GM12878 (cell line): ENCODE data around the gene DUSP22. TPM values are rescaled to one million over a fixed set of nuclear protein-coding genes. Genes with fewer than 3 reads are reported as not detected.

Experiments used
- ATAC-seq: fragments of 200-7000 bp; cut with Tn5 transposase; 3 replicates; pipeline ENCODE4 v1.9.1; 2020; ENCODE audit warnings: mild to moderate bottlenecking, moderate library complexity
- BruUV-seq: library from RNA; stranded (reverse); fragments of 400-500 nt; replicated peaks from 2 replicates; lab custom pipeline; 2021; lab: Mats Ljungman, UMichigan
- CTCF ChIA-PET: fragments of 300-600 bp; sonication (Branson Sonifier 250); formaldehyde crosslinking; extraction: SDS; loops from one replicate; lab custom pipeline; 2021; ENCODE audit warnings: inconsistent platforms; lab: Yijun Ruan, JAX
- POLR2A ChIA-PET: fragments of 350-600 bp; formaldehyde crosslinking; extraction: SDS; loops from one replicate; lab custom pipeline; 2021; ENCODE audit warnings: inconsistent platforms; lab: Charles Lee
- RAD21 ChIA-PET: fragments of 300-600 bp; sonication (Branson Sonifier 250); formaldehyde crosslinking; loops from one replicate; lab custom pipeline; 2023; ENCODE audit warnings: antibody characterized with exemption; ENCODE audit not compliant: unreplicated experiment; lab: Charles Lee
- SMC1A ChIA-PET: fragments of 300-600 bp; sonication (Branson Sonifier 250); formaldehyde crosslinking; loops from one replicate; lab custom pipeline; 2023; ENCODE audit not compliant: unreplicated experiment, uncharacterized antibody; lab: Charles Lee
- DNase-seq: peaks from one replicate; pipeline ENCODE4 v3.0.0-alpha.2; 2011; ENCODE audit warnings: low read depth, low spot score
- FAIRE-seq: peaks from 3 replicates; lab custom pipeline; 2011; peaks lifted over from hg19 to GRCh38; lab: Jason Lieb, UNC
- H2AFZ ChIP-seq: 2 replicates; pipeline ENCODE4 v1.6.0; 2011; ENCODE audit warnings: low read depth, low read length, control low read depth; ENCODE audit not compliant: control insufficient read depth
- H3K27ac ChIP-seq: 2 replicates; pipeline ENCODE4 v1.5.1; 2011; ENCODE audit warnings: control low read depth; ENCODE audit not compliant: control insufficient read depth, insufficient read depth
- H3K27me3 ChIP-seq, 2 experiments: replicated peaks in 1 of 2; 2 replicates each; pipeline versions ENCODE4 v1.6.0 to v1.6.1; 2011; ENCODE audit warnings: low read length in 1 of 2; ENCODE audit not compliant: control insufficient read depth in 2 of 2, insufficient read depth in 2 of 2
- H3K36me3 ChIP-seq, 2 experiments: 2 replicates each; pipeline ENCODE4 v1.5.1; 2011; ENCODE audit warnings: low read length in 1 of 2; ENCODE audit not compliant: control insufficient read depth in 2 of 2, insufficient read depth in 2 of 2
- H3K4me1 ChIP-seq: 2 replicates; pipeline ENCODE4 v1.6.1; 2011; ENCODE audit warnings: mild to moderate bottlenecking, low read length, moderate library complexity, mixed read lengths; ENCODE audit not compliant: control insufficient read depth, insufficient read depth
- H3K4me2 ChIP-seq: 2 replicates; pipeline ENCODE4 v1.6.0; 2011; ENCODE audit warnings: control low read depth; ENCODE audit not compliant: control insufficient read depth, insufficient read depth
- H3K4me3 ChIP-seq: fragments of 200-600 bp; sonication (generic); 2 replicates; pipeline ENCODE4 v1.5.1; 2016
- H3K79me2 ChIP-seq: 2 replicates; pipeline ENCODE4 v1.6.0; 2011; ENCODE audit warnings: low read length; ENCODE audit not compliant: control insufficient read depth, insufficient read depth
- H3K9ac ChIP-seq: 2 replicates; pipeline ENCODE4 v1.8.0; 2011; ENCODE audit warnings: low read length, control low read depth, mixed read lengths; ENCODE audit not compliant: control insufficient read depth, insufficient read depth
- H3K9me3 ChIP-seq: replicated peaks from 3 replicates; pipeline ENCODE4 v1.5.1; 2011; ENCODE audit warnings: mild to moderate bottlenecking, low read length; ENCODE audit not compliant: control insufficient read depth, insufficient read depth
- H4K20me1 ChIP-seq: 2 replicates; pipeline ENCODE4 v1.6.0; 2011; ENCODE audit not compliant: control insufficient read depth, insufficient read depth
- BACH1 ChIP-seq: fragments of 450-650 bp; IDR thresholded peaks from 2 replicates; pipeline ENCODE4 v1.6.1; 2017; ENCODE audit warnings: mild to moderate bottlenecking, borderline replicate concordance
- EGR1 ChIP-seq, 2 experiments: IDR thresholded peaks; 1 replicate in 1 of 2; 2 replicates in 1 of 2; pipeline ENCODE4 v1.6.1; 2011 to 2012; ENCODE audit warnings: low read depth in 2 of 2, low read length in 2 of 2, borderline replicate concordance in 1 of 2, mild to moderate bottlenecking in 1 of 2, moderate library complexity in 1 of 2
- KAT2A ChIP-seq: conservative IDR thresholded peaks from 2 replicates; pipeline ENCODE4 v1.6.1; 2011; ENCODE audit warnings: low read depth, low read length; ENCODE audit not compliant: control insufficient read depth
- MAX ChIP-seq: IDR thresholded peaks from 2 replicates; pipeline ENCODE4 v1.6.1; 2012; ENCODE audit warnings: low read depth, low read length, improper control_type of control experiment
- NKRF ChIP-seq: fragments of 450-650 bp; conservative IDR thresholded peaks from 2 replicates; pipeline ENCODE4 v1.6.1; 2017; ENCODE audit warnings: mild to moderate bottlenecking, moderate library complexity
- RELB ChIP-seq: fragments of 450-650 bp; IDR thresholded peaks from 2 replicates; pipeline ENCODE4 v1.6.1; 2017; ENCODE audit warnings: low read depth, mild to moderate bottlenecking, moderate library complexity
- RUNX3 ChIP-seq: IDR thresholded peaks from 2 replicates; pipeline ENCODE4 v1.6.1; 2012; ENCODE audit warnings: low read length, inconsistent platforms
- TBL1XR1 ChIP-seq: IDR thresholded peaks from 2 replicates; pipeline ENCODE4 v1.6.1; 2012; ENCODE audit warnings: low read depth, low read length, improper control_type of control experiment
- WGBS: methylation state at CpG from one replicate; pipeline ENCODE4 v1.1.6; 2016; ENCODE audit warnings: low lambda C conversion rate; ENCODE audit not compliant: insufficient replicate concordance, insufficient coverage; ENCODE audit errors: missing lambda C conversion rate; 5-methylcytosine and 5-hydroxymethylcytosine counted together
- in situ Hi-C: fragments of 300-500 bp; cut with MboI; formaldehyde crosslinking; loops from 9 replicates; pipeline ENCODE4 v1.14.3; 2018; ENCODE audit warnings: mixed read lengths
- intact Hi-C: fragments of 100-400 bp; cut with micrococcal nuclease; formaldehyde crosslinking; loops from one replicate; pipeline ENCODE4 v1.14.2; 2022; ENCODE audit not compliant: unreplicated experiment
- polyA plus RNA-seq, 11 experiments: library from polyadenylated mRNA; depleted of rRNA in 4 of 11; unstranded in 6 of 11; stranded (reverse) in 5 of 11; fragments of >200 nt; fragmentation: Nextera tagmentation in 4 of 11; fragmentation: Illumina TruSeq in 1 of 11; extraction: Ambion mirVana in 4 of 11; extraction: Trizol in 1 of 11; gene quantifications; 1 replicate in 1 of 11; 2 replicates in 10 of 11; pipeline versions ENCODE4 v1.2.1 to v1.2.3, GENCODE V29; 2011 to 2016; ENCODE audit warnings: inconsistent platforms in 2 of 11, missing spikeins in 2 of 11, low read depth in 1 of 11
- total RNA-seq, 4 experiments: library from RNA; depleted of rRNA in 3 of 4; stranded (reverse); fragments of >200 nt in 3 of 4; fragmentation: Illumina TruSeq in 1 of 4; extraction: Trizol in 1 of 4; gene quantifications; 2 replicates each; pipeline versions ENCODE4 v1.2.1 to v1.2.3, GENCODE V29; 2013 to 2021
- TF ChIP-seq, protein P1 (sequence below): fragments of 450-650 bp; formaldehyde crosslinking; IDR thresholded peaks from 2 replicates; pipeline ENCODE4 v1.4.0; 2022; ENCODE audit warnings: mild to moderate bottlenecking, moderate library complexity
- TF ChIP-seq, protein P2 (sequence below): fragments of 450-650 bp; IDR thresholded peaks from 2 replicates; pipeline ENCODE4 v1.6.1; 2017; ENCODE audit warnings: mild to moderate bottlenecking, low read depth, inconsistent platforms; ENCODE audit not compliant: poor library complexity, severe bottlenecking

The DUSP22 gene
- total and polyA plus RNA-seq, 10 of the 15 experiments (the other 5 are each of a cell fraction or from before 2014, with no cell fraction given), result 78.9 to 156 (median 107) TPM

GRCh38 chr6:280775-281468 is 11.4 kb upstream of the DUSP22 start:
- CTCF ChIA-PET, result no interaction called here
- TF ChIP-seq, protein P1, sequence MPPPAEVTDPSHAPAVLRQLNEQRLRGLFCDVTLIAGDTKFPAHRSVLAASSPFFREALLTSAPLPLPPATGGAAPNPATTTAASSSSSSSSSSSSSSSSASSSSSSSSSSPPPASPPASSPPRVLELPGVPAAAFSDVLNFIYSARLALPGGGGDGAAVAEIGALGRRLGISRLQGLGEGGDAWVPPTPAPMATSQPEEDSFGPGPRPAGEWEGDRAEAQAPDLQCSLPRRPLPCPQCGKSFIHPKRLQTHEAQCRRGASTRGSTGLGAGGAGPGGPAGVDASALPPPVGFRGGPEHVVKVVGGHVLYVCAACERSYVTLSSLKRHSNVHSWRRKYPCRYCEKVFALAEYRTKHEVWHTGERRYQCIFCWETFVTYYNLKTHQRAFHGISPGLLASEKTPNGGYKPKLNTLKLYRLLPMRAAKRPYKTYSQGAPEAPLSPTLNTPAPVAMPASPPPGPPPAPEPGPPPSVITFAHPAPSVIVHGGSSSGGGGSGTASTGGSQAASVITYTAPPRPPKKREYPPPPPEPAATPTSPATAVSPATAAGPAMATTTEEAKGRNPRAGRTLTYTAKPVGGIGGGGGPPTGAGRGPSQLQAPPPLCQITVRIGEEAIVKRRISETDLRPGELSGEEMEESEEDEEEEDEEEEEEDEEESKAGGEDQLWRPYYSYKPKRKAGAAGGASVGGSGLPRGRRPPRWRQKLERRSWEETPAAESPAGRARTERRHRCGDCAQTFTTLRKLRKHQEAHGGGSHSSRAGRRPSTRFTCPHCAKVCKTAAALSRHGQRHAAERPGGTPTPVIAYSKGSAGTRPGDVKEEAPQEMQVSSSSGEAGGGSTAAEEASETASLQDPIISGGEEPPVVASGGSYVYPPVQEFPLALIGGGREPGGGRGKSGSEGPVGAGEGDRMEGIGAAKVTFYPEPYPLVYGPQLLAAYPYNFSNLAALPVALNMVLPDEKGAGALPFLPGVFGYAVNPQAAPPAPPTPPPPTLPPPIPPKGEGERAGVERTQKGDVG (CRISPR knock-in tag), result no peak
- TF ChIP-seq TBL1XR1 (no peak), EGR1 (IDR thresholded peaks at IDR 0.05; ENCODE audit: borderline replicate concordance in 1 of 2, low read depth in 2 of 2, low read length in 2 of 2) (no peak), BACH1 (no peak), KAT2A (no peak), RELB (no peak), MAX (no peak), RUNX3 (no peak), NKRF (no peak)
- TF ChIP-seq, protein P2, sequence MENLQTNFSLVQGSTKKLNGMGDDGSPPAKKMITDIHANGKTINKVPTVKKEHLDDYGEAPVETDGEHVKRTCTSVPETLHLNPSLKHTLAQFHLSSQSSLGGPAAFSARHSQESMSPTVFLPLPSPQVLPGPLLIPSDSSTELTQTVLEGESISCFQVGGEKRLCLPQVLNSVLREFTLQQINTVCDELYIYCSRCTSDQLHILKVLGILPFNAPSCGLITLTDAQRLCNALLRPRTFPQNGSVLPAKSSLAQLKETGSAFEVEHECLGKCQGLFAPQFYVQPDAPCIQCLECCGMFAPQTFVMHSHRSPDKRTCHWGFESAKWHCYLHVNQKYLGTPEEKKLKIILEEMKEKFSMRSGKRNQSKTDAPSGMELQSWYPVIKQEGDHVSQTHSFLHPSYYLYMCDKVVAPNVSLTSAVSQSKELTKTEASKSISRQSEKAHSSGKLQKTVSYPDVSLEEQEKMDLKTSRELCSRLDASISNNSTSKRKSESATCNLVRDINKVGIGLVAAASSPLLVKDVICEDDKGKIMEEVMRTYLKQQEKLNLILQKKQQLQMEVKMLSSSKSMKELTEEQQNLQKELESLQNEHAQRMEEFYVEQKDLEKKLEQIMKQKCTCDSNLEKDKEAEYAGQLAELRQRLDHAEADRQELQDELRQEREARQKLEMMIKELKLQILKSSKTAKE, result no peak
- TF ChIP-seq, all 136 proteins: peak for 0
- no peaks in the 10 kb centered on the region for H4K20me1 ChIP-seq
- H3K36me3 ChIP-seq, result no peaks in the 10 kb centered on the region
- H3K9ac ChIP-seq, result no peak overlapping the region
- H3K27ac ChIP-seq, result no peak overlapping the region
- no TSS peak for BruUV-seq
- in situ Hi-C loops, result no loop called here
- SMC1A ChIA-PET, result interaction anchor here (0.9 to 1.6 kb wide), 3 partner anchors 10 to 23 kb away, joined by 3 to 4 read pairs (median 4); no protein-coding TSS in a partner anchor
- H3K4me2 ChIP-seq, result no peak overlapping the region
- DNase-seq (no peak), ATAC-seq (no peak), FAIRE-seq (no peak)
- no peaks in the 10 kb centered on the region for H3K27me3 ChIP-seq
- WGBS, result 87% methylated on average over 10 of the region's 10 CpGs
- POLR2A ChIA-PET, result no interaction called here
- peaks cover 3% of the 10 kb centered on the region; the same call in 1 of the 2 replicates for H3K4me1 ChIP-seq
- RAD21 ChIA-PET, result no interaction called here
- H3K79me2 ChIP-seq, result no peaks in the 10 kb centered on the region
- intact Hi-C loops, result no loop called here
- no peaks in the 10 kb centered on the region for H3K9me3 ChIP-seq
- H2AFZ ChIP-seq, result no peak overlapping the region
- no peak overlapping the region for H3K4me3 ChIP-seq
